ENCODE data around the gene RYK.

RYK gene

GRCh38 chr3:134194247-134194646, 56.4 kb downstream of the RYK start:
- H3K27me3 Mint-ChIP-seq (ENCODE audit: low read depth, poor library complexity), result no peaks in the 10 kb centered on the region
- H3K4me3 Mint-ChIP-seq, result no peak overlapping the region
- no peaks in the 10 kb centered on the region for H3K4me1 Mint-ChIP-seq
- TF ChIP-seq, protein P1, sequence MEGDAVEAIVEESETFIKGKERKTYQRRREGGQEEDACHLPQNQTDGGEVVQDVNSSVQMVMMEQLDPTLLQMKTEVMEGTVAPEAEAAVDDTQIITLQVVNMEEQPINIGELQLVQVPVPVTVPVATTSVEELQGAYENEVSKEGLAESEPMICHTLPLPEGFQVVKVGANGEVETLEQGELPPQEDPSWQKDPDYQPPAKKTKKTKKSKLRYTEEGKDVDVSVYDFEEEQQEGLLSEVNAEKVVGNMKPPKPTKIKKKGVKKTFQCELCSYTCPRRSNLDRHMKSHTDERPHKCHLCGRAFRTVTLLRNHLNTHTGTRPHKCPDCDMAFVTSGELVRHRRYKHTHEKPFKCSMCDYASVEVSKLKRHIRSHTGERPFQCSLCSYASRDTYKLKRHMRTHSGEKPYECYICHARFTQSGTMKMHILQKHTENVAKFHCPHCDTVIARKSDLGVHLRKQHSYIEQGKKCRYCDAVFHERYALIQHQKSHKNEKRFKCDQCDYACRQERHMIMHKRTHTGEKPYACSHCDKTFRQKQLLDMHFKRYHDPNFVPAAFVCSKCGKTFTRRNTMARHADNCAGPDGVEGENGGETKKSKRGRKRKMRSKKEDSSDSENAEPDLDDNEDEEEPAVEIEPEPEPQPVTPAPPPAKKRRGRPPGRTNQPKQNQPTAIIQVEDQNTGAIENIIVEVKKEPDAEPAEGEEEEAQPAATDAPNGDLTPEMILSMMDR (IDR thresholded peaks at IDR 0.05), result no peak
- peaks cover 62% of the 10 kb centered on the region for H3K36me3 Mint-ChIP-seq (ENCODE audit: low read depth)
- H3K27ac Mint-ChIP-seq, result no peak overlapping the region
- DNase-seq, result no peak
- no peaks in the 10 kb centered on the region for H3K9me3 Mint-ChIP-seq

DNA sequence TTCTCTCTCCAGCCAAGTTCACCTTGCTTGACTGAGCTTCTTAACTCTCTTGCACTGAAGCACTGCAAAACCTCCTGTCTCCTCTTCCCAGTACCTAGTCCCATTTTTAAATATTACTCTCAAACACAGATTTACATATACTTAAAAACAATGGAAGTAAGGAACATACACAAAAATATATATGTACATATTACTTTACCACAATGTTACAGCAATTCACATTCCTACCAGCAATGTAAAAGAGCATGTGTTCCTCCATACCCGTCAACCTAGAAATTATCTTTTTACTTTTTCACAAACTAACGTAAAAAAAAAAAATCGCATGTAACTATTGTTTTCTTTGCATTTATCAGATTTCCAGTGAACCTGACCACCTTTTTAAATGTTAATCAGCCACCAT, 60.4 kb downstream of the RYK start:
- Mint-ChIP-seq H3K4me3 (no peak overlapping the region), H3K4me1 (no peaks in the 10 kb centered on the region), H3K27ac (peak overlapping the region; percentile 18), H3K36me3 (ENCODE audit: low read depth) (peaks cover 54% of the 10 kb centered on the region), H3K9me3 (no peaks in the 10 kb centered on the region), H3K27me3 (ENCODE audit: low read depth, poor library complexity) (no peaks in the 10 kb centered on the region)
- TF ChIP-seq, protein P1 (IDR thresholded peaks at IDR 0.05), result no peak
- DNase-seq, result no peak

- TF ChIP-seq, protein P1 (IDR thresholded peaks at IDR 0.05), result no peak
- H3K27ac Mint-ChIP-seq, result peak overlapping the region; percentile 18
- peaks cover 53% of the 10 kb centered on the region for H3K36me3 Mint-ChIP-seq (ENCODE audit: low read depth)
- no peak for DNase-seq
- no peak overlapping the region for H3K4me3 Mint-ChIP-seq
- H3K27me3 Mint-ChIP-seq (ENCODE audit: low read depth, poor library complexity), result no peaks in the 10 kb centered on the region
- H3K9me3 Mint-ChIP-seq, result no peaks in the 10 kb centered on the region
- no peaks in the 10 kb centered on the region for H3K4me1 Mint-ChIP-seq
Observed at GRCh38 chr3:134189849-134190248, 60.8 kb downstream of the RYK start.

GRCh38 chr3:134186391-134186790, 64.3 kb downstream of the RYK start:
- Mint-ChIP-seq H3K4me3 (no peak overlapping the region), H3K27me3 (ENCODE audit: low read depth, poor library complexity) (no peaks in the 10 kb centered on the region), H3K4me1 (no peaks in the 10 kb centered on the region), H3K27ac (no peak overlapping the region), H3K9me3 (no peaks in the 10 kb centered on the region), H3K36me3 (ENCODE audit: low read depth) (peaks cover 47% of the 10 kb centered on the region)
- TF ChIP-seq, protein P1 (IDR thresholded peaks at IDR 0.05), result no peak
- DNase-seq, result no peak

DNA sequence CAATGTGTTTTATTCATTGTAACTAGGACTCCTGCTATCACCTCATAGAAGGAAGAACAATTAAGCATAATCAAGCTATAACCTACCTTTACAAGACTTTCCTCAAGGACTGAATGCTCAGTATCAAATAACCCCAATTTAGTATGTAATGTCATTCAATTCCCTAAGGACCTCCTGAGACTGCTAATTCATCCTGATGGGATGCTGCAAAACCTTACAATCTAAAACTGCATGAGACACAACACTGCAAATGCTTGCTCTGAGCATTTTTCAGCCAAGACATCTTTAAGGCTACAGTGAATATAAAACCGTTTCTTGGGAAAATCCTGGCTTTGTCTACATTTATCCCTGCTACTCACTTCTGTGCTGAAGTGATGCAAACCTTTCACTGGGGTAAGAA, 69.9 kb downstream of the RYK start:
- TF ChIP-seq, protein P1 (IDR thresholded peaks at IDR 0.05), result no peak
- H3K4me1 Mint-ChIP-seq, result no peaks in the 10 kb centered on the region
- H3K27me3 Mint-ChIP-seq (ENCODE audit: low read depth, poor library complexity), result no peaks in the 10 kb centered on the region
- H3K9me3 Mint-ChIP-seq, result no peaks in the 10 kb centered on the region
- peaks cover 77% of the 10 kb centered on the region for H3K36me3 Mint-ChIP-seq (ENCODE audit: low read depth)
- H3K27ac Mint-ChIP-seq, result no peak overlapping the region
- no peak overlapping the region for H3K4me3 Mint-ChIP-seq
- DNase-seq, result no peak

- no peak overlapping the region for H3K27ac Mint-ChIP-seq
- peaks cover 83% of the 10 kb centered on the region for H3K36me3 Mint-ChIP-seq (ENCODE audit: low read depth)
- no peak overlapping the region for H3K4me3 Mint-ChIP-seq
- no peaks in the 10 kb centered on the region for H3K9me3 Mint-ChIP-seq
- no peaks in the 10 kb centered on the region for H3K4me1 Mint-ChIP-seq
- TF ChIP-seq, protein P1 (IDR thresholded peaks at IDR 0.05), result no peak
- DNase-seq, result no peak
- no peaks in the 10 kb centered on the region for H3K27me3 Mint-ChIP-seq (ENCODE audit: low read depth, poor library complexity)
Observed at GRCh38 chr3:134179508-134179907, 71.2 kb downstream of the RYK start.
